HepG2 (cell line): ENCODE measurements around the gene ERF. TPM values are rescaled to one million over a fixed set of nuclear protein-coding genes. Genes with fewer than 3 reads are reported as not detected.

ENCODE experiments used
- AKNA ChIP-seq: sonication (generic); formaldehyde crosslinking; IDR thresholded peaks from 2 replicates; pipeline ENCODE4 v1.4.0; 2020; ENCODE audit warnings: missing genetic modification reagents, borderline replicate concordance
- CERS6 ChIP-seq: sonication (generic); formaldehyde crosslinking; IDR thresholded peaks from 2 replicates; pipeline ENCODE4 v1.5.0; 2020; ENCODE audit warnings: missing genetic modification reagents
- HCFC1 ChIP-seq: fragments of 150-350 bp; IDR thresholded peaks from 2 replicates; pipeline ENCODE4 v1.6.1; 2014; ENCODE audit warnings: low read depth, low read length
- JUNB ChIP-seq: sonication (generic); formaldehyde crosslinking; IDR thresholded peaks from 2 replicates; pipeline ENCODE4 v1.8.0; 2022; ENCODE audit warnings: missing genetic modification reagents, mild to moderate bottlenecking, borderline replicate concordance
- NFATC3 ChIP-seq: sonication (generic); formaldehyde crosslinking; IDR thresholded peaks from 2 replicates; pipeline ENCODE4 v1.5.1; 2020; ENCODE audit warnings: mild to moderate bottlenecking, missing genetic modification reagents
- POLR2AphosphoS5 ChIP-seq: IDR thresholded peaks from 2 replicates; pipeline ENCODE4 v1.6.1; 2012; ENCODE audit warnings: low read depth, low read length
- SIN3B ChIP-seq: fragments of 150-350 bp; IDR thresholded peaks from 2 replicates; pipeline ENCODE4 v1.6.1; 2014; ENCODE audit warnings: low read length
- SNAPC4 ChIP-seq: sonication (generic); formaldehyde crosslinking; IDR thresholded peaks from 2 replicates; pipeline ENCODE4 v1.4.0; 2020; ENCODE audit warnings: mild to moderate bottlenecking, missing genetic modification reagents
- ZBTB38 ChIP-seq: sonication (generic); formaldehyde crosslinking; IDR thresholded peaks from 2 replicates; pipeline ENCODE4 v1.5.1; 2020; ENCODE audit warnings: mild to moderate bottlenecking, missing genetic modification reagents
- ZHX2 ChIP-seq, 2 experiments: sonication (generic) in 1 of 2; formaldehyde crosslinking in 1 of 2; IDR thresholded peaks; 2 replicates each; pipeline versions ENCODE4 v1.6.1 to v1.9.0; 2014 to 2022; ENCODE audit warnings: antibody characterized with exemption in 1 of 2, borderline replicate concordance in 1 of 2, inconsistent platforms in 1 of 2, low read depth in 1 of 2, missing genetic modification reagents in 1 of 2
- ZNF598 ChIP-seq: sonication (generic); formaldehyde crosslinking; IDR thresholded peaks from 2 replicates; pipeline ENCODE4 v1.5.1; 2020; ENCODE audit warnings: mild to moderate bottlenecking, missing genetic modification reagents, borderline replicate concordance
- polyA plus RNA-seq, 8 experiments: library from polyadenylated mRNA; depleted of rRNA in 3 of 8; stranded (reverse) in 7 of 8; unstranded in 1 of 8; fragments of >200 nt; fragmentation: Illumina TruSeq in 4 of 8; extraction: Trizol in 4 of 8; gene quantifications; 2 replicates each; pipeline versions ENCODE4 v1.2.1 to v1.2.3, GENCODE V29; 2011 to 2016; ENCODE audit warnings: low read depth in 4 of 8, missing spikeins in 1 of 8, mixed read lengths in 1 of 8; ENCODE audit not compliant: insufficient read depth in 1 of 8
- total RNA-seq, 5 experiments: library from RNA; depleted of rRNA; stranded (reverse); fragments of >200 nt; fragmentation: Illumina TruSeq; extraction: Trizol; gene quantifications; 2 replicates each; pipeline ENCODE4 v1.2.3, GENCODE V29; 2016; ENCODE audit warnings: low read depth in 1 of 5

The ERF gene
- total and polyA plus RNA-seq, 2 of the 13 experiments (the other 11 are each of a cell fraction or from before 2014, with no cell fraction given): 67.1 to 69.9 TPM

- TF ChIP-seq POLR2AphosphoS5 (0 out of 2 replicates have a peak, but pooled peaks have one; percentile 17), JUNB (CRISPR knock-in tag) (no peak), ZBTB38 (no peak), CERS6 (CRISPR knock-in tag) (no peak), NFATC3 (CRISPR knock-in tag) (0 out of 2 replicates have a peak, but pooled peaks have one; percentile 30), AKNA (CRISPR knock-in tag) (no peak), ZNF598 (CRISPR knock-in tag) (no peak), SIN3B (peak; percentile 45), ZHX2 (IDR thresholded peaks at IDR 0.05; ENCODE audit: low read depth) (no peak), ZHX2 (CRISPR knock-in tag; IDR thresholded peaks at IDR 0.05; ENCODE audit: borderline replicate concordance) (no peak), SNAPC4 (CRISPR knock-in tag) (no peak), HCFC1 (no peak)
Observed at GRCh38 chr19:42268142-42268703, 13.3 kb upstream of the ERF start (continued).
